IMR-90 (cell line): ENCODE results near the gene ANKRD37. TPM values are rescaled to one million over a fixed set of nuclear protein-coding genes. Genes with fewer than 3 reads are reported as not detected.

Experiments
- ATAC-seq: fragments of 200-7000 bp; cut with Tn5 transposase; 2 replicates; pipeline ENCODE4 v1.9.1; 2020; ENCODE audit warnings: low read depth, mild to moderate bottlenecking, moderate library complexity
- BruUV-seq: library from RNA; stranded (reverse); fragments of 400-500 nt; replicated peaks from 2 replicates; lab custom pipeline; 2021; lab: Mats Ljungman, UMichigan
- CTCF ChIA-PET: fragments of 300-600 bp; formaldehyde crosslinking; extraction: SDS; loops from one replicate; lab custom pipeline; 2021; ENCODE audit warnings: antibody characterized with exemption; lab: Yijun Ruan, JAX
- POLR2A ChIA-PET: fragments of 300-600 bp; sonication (Branson Sonifier 250); formaldehyde crosslinking; loops from one replicate; lab custom pipeline; 2022; ENCODE audit warnings: antibody characterized with exemption; ENCODE audit not compliant: unreplicated experiment; lab: Charles Lee
- DNase-seq: peaks from one replicate; pipeline ENCODE4 v3.0.0; 2013
- H2AFZ ChIP-seq: replicated peaks from 2 replicates; pipeline ENCODE3; 2013; ENCODE audit warnings: low read length, mild to moderate bottlenecking; ENCODE audit not compliant: poor library complexity
- H2AK5ac ChIP-seq: 2 replicates; pipeline ENCODE4 v1.6.1; 2013; ENCODE audit warnings: low read depth, low read length, inconsistent platforms
- H2AK9ac ChIP-seq: replicated peaks from 2 replicates; pipeline ENCODE3; 2013; ENCODE audit warnings: mild to moderate bottlenecking, low read depth, low read length, moderate library complexity; ENCODE audit not compliant: poor library complexity
- H2BK120ac ChIP-seq: 2 replicates; pipeline ENCODE4 v1.6.1; 2013; ENCODE audit warnings: low read depth, low read length, inconsistent platforms
- H2BK15ac ChIP-seq: 3 replicates; pipeline ENCODE4 v1.6.1; 2013; ENCODE audit warnings: low read depth, low read length, inconsistent platforms
- H2BK20ac ChIP-seq: 2 replicates; pipeline ENCODE4 v1.6.1; 2013; ENCODE audit warnings: low read depth, mild to moderate bottlenecking, inconsistent platforms, low read length, moderate library complexity
- H2BK5ac ChIP-seq: 2 replicates; pipeline ENCODE4 v1.6.1; 2013; ENCODE audit warnings: mild to moderate bottlenecking, low read depth, low read length, inconsistent platforms; ENCODE audit not compliant: poor library complexity, severe bottlenecking
- H3K14ac ChIP-seq: replicated peaks from 2 replicates; pipeline ENCODE4 v1.6.1; 2013; ENCODE audit warnings: low read depth, low read length, inconsistent platforms
- H3K18ac ChIP-seq: 2 replicates; pipeline ENCODE4 v1.6.1; 2013; ENCODE audit warnings: low read depth, low read length, control low read depth
- H3K23ac ChIP-seq: 2 replicates; pipeline ENCODE4 v1.6.1; 2013; ENCODE audit warnings: low read depth, low read length, inconsistent platforms
- H3K27ac ChIP-seq: 2 replicates; pipeline ENCODE4 v1.5.1; 2013; ENCODE audit warnings: mild to moderate bottlenecking, control low read depth, low read length; ENCODE audit not compliant: insufficient read depth
- H3K27me3 ChIP-seq: 2 replicates; pipeline ENCODE4 v1.6.1; 2013; ENCODE audit warnings: low read length; ENCODE audit not compliant: control insufficient read depth, insufficient read depth
- H3K36me3 ChIP-seq: 2 replicates; pipeline ENCODE4 v1.6.1; 2013; ENCODE audit warnings: low read length, mixed read lengths; ENCODE audit not compliant: control insufficient read depth, insufficient read depth
- H3K4ac ChIP-seq: 2 replicates; pipeline ENCODE4 v1.6.1; 2013; ENCODE audit warnings: low read depth, low read length, inconsistent platforms
- H3K4me1 ChIP-seq: 2 replicates; pipeline ENCODE4 v1.6.1; 2013; ENCODE audit warnings: low read length, mixed read lengths; ENCODE audit not compliant: control insufficient read depth, insufficient read depth
- H3K4me2 ChIP-seq: 2 replicates; pipeline ENCODE4 v1.6.1; 2013; ENCODE audit warnings: low read depth, mild to moderate bottlenecking, control low read depth, low read length, moderate library complexity
- H3K4me3 ChIP-seq: 2 replicates; pipeline ENCODE4 v1.5.1; 2013; ENCODE audit warnings: low read depth, mild to moderate bottlenecking, control low read depth, low read length, moderate library complexity; ENCODE audit not compliant: insufficient read depth
- H3K56ac ChIP-seq: 2 replicates; pipeline ENCODE4 v1.6.1; 2013; ENCODE audit warnings: low read length, inconsistent platforms; ENCODE audit not compliant: insufficient read depth; ENCODE audit errors: extremely low read depth
- H3K79me1 ChIP-seq, 2 experiments: 2 replicates each; pipeline ENCODE4 v1.6.1; 2013; ENCODE audit warnings: low read length in 2 of 2, inconsistent platforms in 1 of 2, low read depth in 1 of 2
- H3K9ac ChIP-seq: 2 replicates; pipeline ENCODE4 v1.6.1; 2013; ENCODE audit warnings: low read depth, low read length, control low read depth
- H3K9me1 ChIP-seq: 2 replicates; pipeline ENCODE4 v1.6.1; 2013; ENCODE audit warnings: low read length, inconsistent platforms; ENCODE audit not compliant: insufficient read depth
- H3K9me3 ChIP-seq: 2 replicates; pipeline ENCODE4 v1.6.1; 2013; ENCODE audit warnings: low read length; ENCODE audit not compliant: control insufficient read depth, insufficient read depth
- H4K20me1 ChIP-seq: 2 replicates; pipeline ENCODE4 v1.6.1; 2013; ENCODE audit warnings: low read length, inconsistent platforms; ENCODE audit not compliant: insufficient read depth
- H4K5ac ChIP-seq: 2 replicates; pipeline ENCODE4 v1.6.1; 2013; ENCODE audit warnings: mild to moderate bottlenecking, low read depth, low read length, control low read depth
- H4K8ac ChIP-seq, 2 experiments: 2 replicates each; pipeline ENCODE4 v1.6.1; 2013; ENCODE audit warnings: low read depth in 2 of 2, low read length in 2 of 2, control low read depth in 1 of 2, inconsistent platforms in 1 of 2
- H4K91ac ChIP-seq: 2 replicates; pipeline ENCODE4 v1.6.1; 2013; ENCODE audit warnings: low read depth, low read length, inconsistent platforms; ENCODE audit not compliant: insufficient read depth
- BHLHE40 ChIP-seq: fragments of 150-350 bp; IDR thresholded peaks from 2 replicates; pipeline ENCODE4 v1.6.1; 2016; ENCODE audit warnings: mild to moderate bottlenecking, low read depth, low read length
- CEBPB ChIP-seq: IDR thresholded peaks from 2 replicates; pipeline ENCODE4 v1.6.1; 2012; ENCODE audit warnings: low read depth, low read length, improper control_type of control experiment
- CHD1 ChIP-seq: IDR thresholded peaks from 2 replicates; pipeline ENCODE4 v1.6.1; 2012; ENCODE audit warnings: low read depth, low read length, improper control_type of control experiment
- FOS ChIP-seq: fragments of 150-350 bp; IDR thresholded peaks from 2 replicates; pipeline ENCODE4 v1.6.1; 2016; ENCODE audit warnings: low read depth, low read length
- MXI1 ChIP-seq: IDR thresholded peaks from 2 replicates; pipeline ENCODE4 v1.6.1; 2012; ENCODE audit warnings: low read depth, mild to moderate bottlenecking, low read length, moderate library complexity, borderline replicate concordance
- RCOR1 ChIP-seq: IDR thresholded peaks from 2 replicates; pipeline ENCODE4 v1.6.1; 2012; ENCODE audit warnings: mild to moderate bottlenecking, low read length, improper control_type of control experiment; ENCODE audit not compliant: insufficient replicate concordance
- RFX5 ChIP-seq: IDR thresholded peaks from 2 replicates; pipeline ENCODE4 v1.8.0; 2012; ENCODE audit warnings: low read depth, mild to moderate bottlenecking, low read length, moderate library complexity
- SMC3 ChIP-seq: fragments of 150-350 bp; IDR thresholded peaks from 2 replicates; pipeline ENCODE4 v1.6.1; 2016; ENCODE audit warnings: low read depth, mild to moderate bottlenecking, antibody characterized with exemption, low read length, moderate library complexity
- USF2 ChIP-seq: fragments of 150-350 bp; IDR thresholded peaks from 2 replicates; pipeline ENCODE4 v1.6.1; 2017; ENCODE audit warnings: mild to moderate bottlenecking, antibody characterized with exemption, low read length, low read depth
- WGBS, 2 experiments: methylation state at CpG; one replicate each; pipeline versions ENCODE4 v1.1.5 to v1.1.7; 2013; ENCODE audit warnings: missing lambda C conversion rate in 2 of 2; ENCODE audit not compliant: insufficient read length in 1 of 2; ENCODE audit errors: extremely low coverage in 2 of 2; 5-methylcytosine and 5-hydroxymethylcytosine counted together
- dilution Hi-C: fragments of 300-500 bp; cut with HindIII; formaldehyde crosslinking; loops from one replicate; pipeline ENCODE4 v1.14.3; 2018; ENCODE audit warnings: low sequenced_read_pairs; ENCODE audit not compliant: unreplicated experiment
- in situ Hi-C: fragments of 300-500 bp; cut with MboI; formaldehyde crosslinking; loops from 3 replicates; pipeline ENCODE4 v1.14.3; 2019; ENCODE audit warnings: low sequenced_read_pairs, inconsistent platforms, mixed read lengths
- intact Hi-C: fragments of 100-400 bp; cut with micrococcal nuclease; formaldehyde crosslinking; loops from 2 replicates; pipeline ENCODE4 v1.10.0; 2022
- polyA plus RNA-seq, 3 experiments: library from polyadenylated mRNA; depleted of rRNA; stranded (reverse); fragments of >200 nt; gene quantifications; 2 replicates each; pipeline ENCODE4 v1.2.3, GENCODE V29; 2012; ENCODE audit warnings: low replicate concordance in 1 of 3
- total RNA-seq: library from RNA; depleted of rRNA; stranded (reverse); fragments of >200 nt; gene quantifications from 2 replicates; pipeline ENCODE4 v1.2.3, GENCODE V29; 2012

ANKRD37 gene
- total and polyA plus RNA-seq, 2 of the 4 experiments (the other 2 are of a cell fraction), result 7.1 to 8.2 TPM

- dilution Hi-C loops, result no loop called here
These were observed 36.7 kb upstream of the ANKRD37 start for GRCh38 chr4:185359767-185360446.

More at GRCh38 chr4:185359767-185360446, 36.7 kb upstream of the ANKRD37 start:
- no peaks in the 10 kb centered on the region for H3K9me3 ChIP-seq
- H2BK120ac ChIP-seq, result no peak overlapping the region
- H2BK20ac ChIP-seq, result no peak overlapping the region
- no peak overlapping the region for H3K4me3 ChIP-seq
- H3K4ac ChIP-seq, result 0 out of 2 replicates have a peak overlapping the region, but pooled peaks have one; percentile 2
- in situ Hi-C loops (no loop called here), intact Hi-C loops (loop anchor here (10.0 kb wide), 1 partner anchor 145 kb away; no protein-coding TSS in a partner anchor)
- H3K56ac ChIP-seq, result no peak overlapping the region
- H3K4me1 ChIP-seq, result peaks cover 5% of the 10 kb centered on the region
- no peaks in the 10 kb centered on the region; a peak in 1 of 4 replicates for H3K79me1 ChIP-seq
- H4K8ac ChIP-seq, result no peak overlapping the region
- ChIA-PET CTCF (interaction anchor here (0.7 kb wide), 1 partner anchor 12 kb away, joined by 6 read pairs; no protein-coding TSS in a partner anchor), POLR2A (no interaction called here)
- no peak overlapping the region for H4K91ac ChIP-seq
- no peak overlapping the region for H3K27ac ChIP-seq
- no peak; the same call in 1 of the 2 replicates for ATAC-seq
- H4K5ac ChIP-seq, result no peak overlapping the region
- no peak overlapping the region for H2BK15ac ChIP-seq
- 90% methylated on average over 3 of the region's 8 CpGs; no CpG with 5 or more reads in 1 of the 2 experiments for WGBS, 2 experiments
- no peak for TF ChIP-seq USF2
- TF ChIP-seq CEBPB, result no peak
- TF ChIP-seq SMC3, result no peak
- TF ChIP-seq CHD1, result no peak
- TF ChIP-seq RCOR1, result no peak
- TF ChIP-seq FOS, result peak; percentile 71; the same call in 1 of the 2 replicates
- 0 out of 2 replicates have a peak, but pooled peaks have one; percentile 11 for TF ChIP-seq BHLHE40
- TF ChIP-seq MXI1, result no peak
- TF ChIP-seq RFX5, result no peak
- H3K4me2 ChIP-seq, result no peak overlapping the region
- peak; percentile 80 for DNase-seq
- H2AK9ac ChIP-seq, result no peak overlapping the region
- no peak overlapping the region for H3K9ac ChIP-seq
- no peaks in the 10 kb centered on the region for H3K27me3 ChIP-seq
- no TSS peak for BruUV-seq
- H4K20me1 ChIP-seq, result no peaks in the 10 kb centered on the region
- no peak overlapping the region for H2AFZ ChIP-seq
- H3K23ac ChIP-seq, result no peak overlapping the region
- H3K9me1 ChIP-seq, result 0 out of 2 replicates have a peak, but pooled peaks cover 1% of the 10 kb centered on the region
- H3K14ac ChIP-seq, result no peak overlapping the region
- H3K18ac ChIP-seq, result no peak overlapping the region
- no peak overlapping the region for H2AK5ac ChIP-seq
- peaks cover 2% of the 10 kb centered on the region for H3K36me3 ChIP-seq
- no peak overlapping the region for H2BK5ac ChIP-seq
